Measurements from ENCODE around the gene CD101.

The CD101 gene

GRCh38 chr1:117014209-117014608 lies 12.6 kb downstream of the CD101 start:
- H3K4me3 ChIP-seq (ENCODE audit: low read length) = no peak overlapping the region
- no peak for TF ChIP-seq ZNF274 (IDR thresholded peaks at IDR 0.05; ENCODE audit: low read depth, low read length)

GRCh38 chr1:117015724-117016123 lies 14.2 kb downstream of the CD101 start:
- no peak for TF ChIP-seq ZNF274 (IDR thresholded peaks at IDR 0.05; ENCODE audit: low read depth, low read length)
- no peak overlapping the region for H3K4me3 ChIP-seq (ENCODE audit: low read length)

- H3K4me3 ChIP-seq (ENCODE audit: low read length) = no peak overlapping the region
- no peak for TF ChIP-seq ZNF274 (IDR thresholded peaks at IDR 0.05; ENCODE audit: low read depth, low read length)
These were observed 15.5 kb downstream of the CD101 start for GRCh38 chr1:117017062-117017461.

GRCh38 chr1:117017648-117018047 lies 16.1 kb downstream of the CD101 start:
- H3K4me3 ChIP-seq (ENCODE audit: low read length) = no peak overlapping the region
- TF ChIP-seq ZNF274 (IDR thresholded peaks at IDR 0.05; ENCODE audit: low read depth, low read length) = no peak

GRCh38 chr1:117020526-117021156 lies 19.1 kb downstream of the CD101 start:
- TF ChIP-seq ZNF274 (IDR thresholded peaks at IDR 0.05; ENCODE audit: low read depth, low read length) = no peak
- H3K4me3 ChIP-seq (ENCODE audit: low read length) = no peak overlapping the region

GRCh38 chr1:117022114-117022513 lies 20.6 kb downstream of the CD101 start:
- TF ChIP-seq ZNF274 (IDR thresholded peaks at IDR 0.05; ENCODE audit: low read depth, low read length) = no peak
- H3K4me3 ChIP-seq (ENCODE audit: low read length) = no peak overlapping the region

- TF ChIP-seq ZNF274 (IDR thresholded peaks at IDR 0.05; ENCODE audit: low read depth, low read length) = no peak
- H3K4me3 ChIP-seq (ENCODE audit: low read length) = no peak overlapping the region
These were observed 24.0 kb downstream of the CD101 start for GRCh38 chr1:117025568-117025967.

GRCh38 chr1:117026361-117026760 lies 24.8 kb downstream of the CD101 start:
- H3K4me3 ChIP-seq (ENCODE audit: low read length) = no peak overlapping the region
- TF ChIP-seq ZNF274 (IDR thresholded peaks at IDR 0.05; ENCODE audit: low read depth, low read length) = no peak

- no peak overlapping the region for H3K4me3 ChIP-seq (ENCODE audit: low read length)
- TF ChIP-seq ZNF274 (IDR thresholded peaks at IDR 0.05; ENCODE audit: low read depth, low read length) = no peak
These were observed 28.1 kb downstream of the CD101 start for GRCh38 chr1:117029685-117030084.

- no peak overlapping the region for H3K4me3 ChIP-seq (ENCODE audit: low read length)
- TF ChIP-seq ZNF274 (IDR thresholded peaks at IDR 0.05; ENCODE audit: low read depth, low read length) = no peak
These were observed 28.8 kb downstream of the CD101 start for GRCh38 chr1:117030271-117030877.

GRCh38 chr1:117032266-117032665 lies 30.7 kb downstream of the CD101 start:
- no peak for TF ChIP-seq ZNF274 (IDR thresholded peaks at IDR 0.05; ENCODE audit: low read depth, low read length)
- H3K4me3 ChIP-seq (ENCODE audit: low read length) = no peak overlapping the region

GRCh38 chr1:117032681-117033539 lies 31.4 kb downstream of the CD101 start:
- no peak overlapping the region for H3K4me3 ChIP-seq (ENCODE audit: low read length)
- no peak for TF ChIP-seq ZNF274 (IDR thresholded peaks at IDR 0.05; ENCODE audit: low read depth, low read length)

GRCh38 chr1:117033772-117034171 lies 32.2 kb downstream of the CD101 start:
- TF ChIP-seq ZNF274 (IDR thresholded peaks at IDR 0.05; ENCODE audit: low read depth, low read length) = no peak
- H3K4me3 ChIP-seq (ENCODE audit: low read length) = no peak overlapping the region

GRCh38 chr1:117034791-117035290 lies 33.3 kb downstream of the CD101 start:
- no peak for TF ChIP-seq ZNF274 (IDR thresholded peaks at IDR 0.05; ENCODE audit: low read depth, low read length)
- H3K4me3 ChIP-seq (ENCODE audit: low read length) = no peak overlapping the region

GRCh38 chr1:117036018-117036461 lies 34.5 kb downstream of the CD101 start:
- no peak overlapping the region for H3K4me3 ChIP-seq (ENCODE audit: low read length)
- no peak for TF ChIP-seq ZNF274 (IDR thresholded peaks at IDR 0.05; ENCODE audit: low read depth, low read length)

Data from GM08714 (cell line).